Ectodermal cell (in vitro differentiated cells): Measurements from ENCODE around the gene CCDC3.
"Not testable (repeated sequence)": the region's sequence is repeated elsewhere in the genome, so short reads cannot be mapped to it uniquely, and the experiment has no call there.

Source experiments
- H3K27ac ChIP-seq: 2 replicates; pipeline ENCODE4 v1.7.0; 2013; ENCODE audit warnings: mild to moderate bottlenecking, low read depth, low read length; ENCODE audit not compliant: insufficient read depth, poor library complexity, severe bottlenecking
- H3K27me3 ChIP-seq: 2 replicates; pipeline ENCODE4 v1.7.0; 2013; ENCODE audit warnings: mild to moderate bottlenecking, low read length; ENCODE audit not compliant: insufficient read depth, control insufficient read depth, poor library complexity, severe bottlenecking
- H3K36me3 ChIP-seq: one replicate; pipeline ENCODE4 v1.7.0; 2013; ENCODE audit warnings: low read length; ENCODE audit not compliant: control insufficient read depth, insufficient read depth
- H3K4me1 ChIP-seq: one replicate; pipeline ENCODE4 v1.7.0; 2013; ENCODE audit warnings: low read length; ENCODE audit not compliant: control insufficient read depth, insufficient read depth
- H3K4me3 ChIP-seq: 2 replicates; pipeline ENCODE4 v1.7.0; 2013; ENCODE audit warnings: low read depth, low read length, control low read depth; ENCODE audit not compliant: insufficient read depth
- H3K9me3 ChIP-seq: 2 replicates; pipeline ENCODE4 v1.7.0; 2013; ENCODE audit warnings: mild to moderate bottlenecking, low read length, moderate library complexity; ENCODE audit not compliant: control insufficient read depth
- WGBS, 2 experiments: methylation state at CpG; one replicate each; pipeline ENCODE4 v1.1.7; 2013; ENCODE audit warnings: missing lambda C conversion rate in 2 of 2; 5-methylcytosine and 5-hydroxymethylcytosine counted together

Gene CCDC3

GRCh38 chr10:12877150-12877549 is 124.4 kb downstream of the CCDC3 start:
- no peaks in the 10 kb centered on the region for H3K9me3 ChIP-seq
- H3K36me3 ChIP-seq: no peaks in the 10 kb centered on the region
- 79 to 86% methylated on average over 3 of the region's 3 CpGs for WGBS, 2 experiments
- H3K27ac ChIP-seq: no peak overlapping the region
- no peak overlapping the region for H3K4me3 ChIP-seq
- no peaks in the 10 kb centered on the region for H3K4me1 ChIP-seq
- H3K27me3 ChIP-seq: no peaks in the 10 kb centered on the region

- Histone ChIP-seq H3K27me3 (no peaks in the 10 kb centered on the region), H3K4me1 (no peaks in the 10 kb centered on the region), H3K9me3 (no peaks in the 10 kb centered on the region), H3K4me3 (no peak overlapping the region), H3K36me3 (no peaks in the 10 kb centered on the region), H3K27ac (no peak overlapping the region)
- 93 to 94% methylated on average over 5 of the region's 5 CpGs for WGBS, 2 experiments
Observed at GRCh38 chr10:12876266-12876665, 125.2 kb downstream of the CCDC3 start.

- WGBS, 2 experiments: 90 to 94% methylated on average over 5 of the region's 5 CpGs
- no peak overlapping the region for H3K27ac ChIP-seq
- H3K27me3 ChIP-seq: no peaks in the 10 kb centered on the region
- no peaks in the 10 kb centered on the region for H3K4me1 ChIP-seq
- no peaks in the 10 kb centered on the region for H3K36me3 ChIP-seq
- no peaks in the 10 kb centered on the region for H3K9me3 ChIP-seq
- no peak overlapping the region for H3K4me3 ChIP-seq
Observed at GRCh38 chr10:12875100-12875499, 126.4 kb downstream of the CCDC3 start.

GRCh38 chr10:12874501-12874900 is 127.0 kb downstream of the CCDC3 start:
- no peaks in the 10 kb centered on the region for H3K9me3 ChIP-seq
- no peaks in the 10 kb centered on the region for H3K27me3 ChIP-seq
- no peaks in the 10 kb centered on the region for H3K36me3 ChIP-seq
- no peak overlapping the region for H3K27ac ChIP-seq
- no peak overlapping the region for H3K4me3 ChIP-seq
- no peaks in the 10 kb centered on the region for H3K4me1 ChIP-seq
- WGBS, 2 experiments: 91 to 94% methylated on average over 6 of the region's 6 CpGs

- WGBS, 2 experiments: 92 to 93% methylated on average over 8 of the region's 8 CpGs
- H3K27ac ChIP-seq: no peak overlapping the region
- H3K36me3 ChIP-seq: no peaks in the 10 kb centered on the region
- no peaks in the 10 kb centered on the region for H3K4me1 ChIP-seq
- H3K27me3 ChIP-seq: no peaks in the 10 kb centered on the region
- no peak overlapping the region for H3K4me3 ChIP-seq
- H3K9me3 ChIP-seq: no peaks in the 10 kb centered on the region
Observed at GRCh38 chr10:12873172-12873571, 128.3 kb downstream of the CCDC3 start.

- WGBS, 2 experiments: 93% methylated on average over 9 of the region's 9 CpGs
- Histone ChIP-seq H3K27ac (no peak overlapping the region), H3K27me3 (no peaks in the 10 kb centered on the region), H3K4me3 (no peak overlapping the region), H3K9me3 (no peaks in the 10 kb centered on the region), H3K36me3 (no peaks in the 10 kb centered on the region), H3K4me1 (no peaks in the 10 kb centered on the region)
Observed at GRCh38 chr10:12872577-12872976, 128.9 kb downstream of the CCDC3 start.

DNA sequence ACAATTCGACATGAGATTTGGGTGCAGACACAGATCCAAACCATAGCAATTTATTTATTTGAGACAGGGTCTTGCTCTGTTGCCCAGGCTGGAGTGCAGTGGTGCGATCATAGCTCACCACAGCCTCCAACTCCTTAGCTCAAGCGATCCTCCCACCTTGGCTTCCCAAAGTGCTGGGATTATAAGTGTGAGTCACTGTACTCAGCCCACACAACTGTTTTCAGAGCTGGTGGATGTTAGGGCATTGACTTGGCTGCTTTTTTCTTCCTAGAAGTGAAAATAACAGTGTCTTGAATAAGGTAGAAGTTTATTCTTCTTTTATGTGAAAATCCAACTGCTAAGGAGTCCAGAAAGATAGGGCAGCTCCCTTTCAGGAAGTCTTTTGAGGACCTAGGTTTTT is 132.1 kb downstream of the CCDC3 start:
- H3K4me3 ChIP-seq: no peak overlapping the region
- no peak overlapping the region for H3K27ac ChIP-seq
- no peaks in the 10 kb centered on the region for H3K9me3 ChIP-seq
- 85 to 92% methylated on average over 3 of the region's 3 CpGs for WGBS, 2 experiments
- H3K27me3 ChIP-seq: no peaks in the 10 kb centered on the region
- H3K36me3 ChIP-seq: no peaks in the 10 kb centered on the region
- no peaks in the 10 kb centered on the region for H3K4me1 ChIP-seq

DNA sequence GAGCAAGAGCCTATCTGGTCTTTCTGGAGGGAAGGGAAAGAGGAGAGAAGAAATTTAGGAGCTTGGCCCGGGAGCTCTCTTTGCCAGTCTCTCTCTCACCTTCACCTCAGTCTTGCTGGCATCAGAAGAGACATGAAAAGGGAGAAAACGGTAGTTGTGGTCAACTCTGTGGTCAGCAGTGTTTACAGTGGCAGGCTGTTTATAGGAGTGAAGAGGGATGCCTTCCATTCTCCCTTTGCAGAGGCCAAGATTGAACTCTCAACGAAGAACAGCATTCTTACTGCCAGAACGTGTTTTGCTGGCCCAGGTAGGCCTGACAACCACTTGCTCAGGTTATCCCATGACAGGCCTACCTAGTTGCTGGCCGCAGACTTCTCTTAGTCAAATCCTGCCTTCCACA is 133.3 kb downstream of the CCDC3 start:
- WGBS, 2 experiments: 93 to 94% methylated on average over 5 of the region's 5 CpGs
- Histone ChIP-seq H3K4me1 (no peaks in the 10 kb centered on the region), H3K36me3 (no peaks in the 10 kb centered on the region), H3K27me3 (no peaks in the 10 kb centered on the region), H3K4me3 (no peak overlapping the region), H3K9me3 (no peaks in the 10 kb centered on the region), H3K27ac (no peak overlapping the region)

DNA sequence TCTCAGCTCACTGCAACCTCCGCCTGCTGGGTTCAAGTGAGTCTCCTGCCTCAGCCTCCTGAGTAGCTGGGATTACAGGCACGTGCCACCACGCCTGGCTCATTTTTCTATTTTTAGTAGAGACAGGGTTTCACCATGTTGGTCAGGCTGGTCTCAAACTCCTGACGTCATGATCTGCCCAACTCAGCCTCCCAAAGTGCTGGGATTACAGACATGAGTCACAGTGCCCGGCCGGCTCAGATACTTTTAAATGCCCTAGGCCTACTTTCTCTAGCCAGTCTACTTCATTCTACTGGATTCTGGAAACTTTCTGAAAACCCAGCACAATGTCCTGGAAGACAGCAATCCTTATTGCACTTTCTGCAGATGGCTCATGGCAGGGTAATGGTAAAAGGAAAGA is 136.0 kb downstream of the CCDC3 start:
- H3K27ac ChIP-seq, H3K27me3 ChIP-seq, H3K4me1 ChIP-seq, H3K36me3 ChIP-seq, H3K4me3 ChIP-seq, H3K9me3 ChIP-seq: not testable (repeated sequence)
- WGBS, 2 experiments: 90 to 92% methylated on average over 6 of the region's 6 CpGs

DNA sequence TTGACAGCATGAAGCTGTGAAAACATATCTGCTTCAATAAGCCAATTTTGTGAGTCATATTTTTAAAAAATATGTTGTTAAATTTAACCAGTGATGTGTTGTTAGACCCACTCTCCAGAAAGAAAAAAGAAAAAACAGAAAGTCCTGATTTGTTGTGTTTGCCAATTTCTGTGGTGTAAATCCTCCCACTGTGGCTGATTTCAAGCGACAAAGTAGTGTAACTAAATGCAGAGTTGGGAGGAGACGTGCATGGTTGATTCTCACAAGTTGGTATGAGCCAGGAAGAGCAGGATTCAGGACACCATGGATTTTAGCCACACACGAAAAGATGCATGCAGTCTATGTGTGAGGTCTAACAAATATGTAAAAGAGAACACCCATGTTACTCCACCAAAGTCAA is 139.1 kb downstream of the CCDC3 start:
- no peaks in the 10 kb centered on the region for H3K27me3 ChIP-seq
- H3K27ac ChIP-seq: no peak overlapping the region
- H3K4me1 ChIP-seq: no peaks in the 10 kb centered on the region
- no peaks in the 10 kb centered on the region for H3K36me3 ChIP-seq
- WGBS, 2 experiments: 88 to 92% methylated on average over 3 of the region's 3 CpGs
- no peaks in the 10 kb centered on the region for H3K9me3 ChIP-seq
- H3K4me3 ChIP-seq: no peak overlapping the region

DNA sequence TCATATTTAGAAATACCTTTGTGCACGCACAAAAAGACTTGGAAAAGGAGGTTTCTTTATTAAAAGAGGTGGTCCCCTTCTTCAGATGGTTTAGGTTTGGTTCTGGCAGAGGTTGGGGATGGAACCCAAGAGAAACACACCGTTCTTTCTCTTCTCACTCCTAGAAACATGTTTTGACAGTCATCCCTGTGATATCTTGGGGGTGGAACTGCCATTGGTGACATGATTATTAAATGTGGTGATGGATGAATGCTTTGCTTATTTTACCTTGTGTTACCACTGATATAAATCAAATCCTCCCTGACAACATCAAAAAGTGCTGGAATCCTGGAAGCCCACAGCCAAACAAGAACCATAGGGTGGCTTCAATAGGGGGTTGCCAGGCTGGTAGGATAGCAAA is 146.5 kb downstream of the CCDC3 start:
- no peak overlapping the region for H3K4me3 ChIP-seq
- WGBS, 2 experiments: 50% methylated on average over 2 of the region's 2 CpGs
- no peaks in the 10 kb centered on the region for H3K4me1 ChIP-seq

More for the DNA sequence above, 146.5 kb downstream of the CCDC3 start:
- no peak overlapping the region for H3K27ac ChIP-seq
- H3K9me3 ChIP-seq: no peaks in the 10 kb centered on the region
- no peaks in the 10 kb centered on the region for H3K36me3 ChIP-seq
- H3K27me3 ChIP-seq: no peaks in the 10 kb centered on the region
